ENCODE measurements around the gene PPP4R2. TPM values are rescaled to one million over a fixed set of nuclear protein-coding genes. Genes with fewer than 3 reads are reported as not detected.
A peak's percentile ranks its signal among the peaks of the same experiment; 100 is the strongest.
"Not testable (repeated sequence)": the region's sequence is repeated elsewhere in the genome, so short reads cannot be mapped to it uniquely, and the experiment has no call there.

The PPP4R2 gene
- total and polyA plus RNA-seq, 7 donors: 15.1 to 94.1 (median 51.2) TPM

- Histone ChIP-seq H3K36me3 (ENCODE audit: insufficient read depth in 1 of 2, low read depth in 1 of 2) (peaks cover 0 to 35% of the 10 kb centered on the region in 2 donors), H3K4me1 (peaks cover 47% of the 10 kb centered on the region), H3K27ac (no peak overlapping the region), H3K27me3 (ENCODE audit: insufficient read depth in 3 of 3, low read length in 2 of 3) (no peaks in the 10 kb centered on the region), H3K9me3 (no peaks in the 10 kb centered on the region), H3K4me3 (peak overlapping the region; percentile 89)
- TF ChIP-seq CTCF (IDR thresholded peaks at IDR 0.05): no peak
- DNase-seq: no peak
- 59 to 73% (median 66%) methylated on average over 2 of the region's 2 CpGs for whole genome bisulfite sequencing, 3 donors
- intact Hi-C loops (cut with DNase I): loop anchor here (5.0 to 10.0 kb wide), 6 partner anchors 42 to 155 kb away; partner anchors contain the start of gene SHQ1 (in 1 of the 2)
- no peak for ATAC-seq
Observed at GRCh38 chr3:72999951-73000350, 3.3 kb downstream of the PPP4R2 start.

DNA sequence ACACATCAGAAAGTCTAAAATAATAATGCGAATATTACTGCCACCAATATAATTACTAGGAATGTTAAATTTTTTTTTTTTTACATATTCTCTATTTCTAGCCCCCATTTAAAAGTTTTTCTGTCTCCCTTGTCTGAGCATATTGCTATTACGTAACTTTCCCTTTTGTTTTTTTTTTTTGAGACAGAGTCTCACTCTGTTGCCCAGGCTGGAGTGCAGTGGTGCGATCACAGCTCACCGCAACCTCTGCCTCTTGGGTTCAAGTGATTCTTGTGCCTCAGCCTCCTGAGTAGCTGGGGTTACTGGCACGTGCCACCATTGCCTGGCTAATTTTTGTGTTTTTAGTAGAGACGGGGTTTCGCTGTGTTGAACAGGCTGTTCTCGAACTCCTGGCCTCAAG, 6.4 kb downstream of the PPP4R2 start:
- DNase-seq; H3K9me3 ChIP-seq; H3K4me3 ChIP-seq; ATAC-seq; H3K27me3 ChIP-seq (ENCODE audit: insufficient read depth in 3 of 3, low read length in 2 of 3): not testable (repeated sequence)
- Histone ChIP-seq H3K4me1 (peaks cover 51% of the 10 kb centered on the region), H3K27ac (peak overlapping the region; percentile 6), H3K36me3 (ENCODE audit: insufficient read depth in 1 of 2, low read depth in 1 of 2) (peaks cover 0 to 50% of the 10 kb centered on the region in 2 donors)
- intact Hi-C loops (cut with DNase I): loop anchor here (5.0 kb wide), 2 partner anchors 44 to 49 kb away; no protein-coding TSS in a partner anchor
- WGBS, 3 donors: 81 to 95% (median 82%) methylated on average over 8 of the region's 8 CpGs

DNA sequence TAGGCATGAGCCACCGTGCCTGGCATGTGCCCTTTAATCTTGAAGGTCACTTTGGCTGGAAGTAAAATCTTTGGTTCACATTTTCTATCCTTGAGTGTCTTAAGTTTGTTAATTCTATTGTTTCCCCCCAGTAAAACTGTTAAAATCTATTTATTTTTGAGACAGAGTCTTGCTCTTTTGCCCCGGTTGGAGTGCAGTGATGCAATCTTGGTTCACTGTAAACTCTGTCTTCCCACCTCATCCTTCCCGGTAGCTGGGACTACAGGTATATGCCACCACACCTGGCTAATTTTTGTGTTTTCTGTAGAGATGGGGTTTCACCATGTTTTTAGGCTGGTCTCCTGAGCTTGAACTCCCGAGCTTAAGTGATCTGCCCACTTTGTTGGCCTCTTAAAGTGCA, 7.7 kb downstream of the PPP4R2 start:
- intact Hi-C loops (cut with DNase I): loop anchor here (5.0 kb wide), 2 partner anchors 43 to 48 kb away; no protein-coding TSS in a partner anchor
- Histone ChIP-seq H3K36me3 (ENCODE audit: insufficient read depth in 1 of 2, low read depth in 1 of 2) (peaks cover 0 to 39% of the 10 kb centered on the region in 2 donors), H3K27me3 (ENCODE audit: insufficient read depth in 3 of 3, low read length in 2 of 3) (no peaks in the 10 kb centered on the region), H3K4me3 (no peak overlapping the region), H3K4me1 (peaks cover 51% of the 10 kb centered on the region), H3K27ac (no peak overlapping the region), H3K9me3 (no peaks in the 10 kb centered on the region)
- DNase-seq: no peak
- ATAC-seq: no peak
- TF ChIP-seq CTCF (IDR thresholded peaks at IDR 0.05): no peak
- WGBS, 3 donors: 71 to 78% (median 71%) methylated on average over 4 of the region's 4 CpGs

- no peaks in the 10 kb centered on the region for H3K9me3 ChIP-seq
- H3K27me3 ChIP-seq (ENCODE audit: insufficient read depth in 3 of 3, low read length in 2 of 3): no peaks in the 10 kb centered on the region
- peak in 3 of 4 donors; percentile 52 to 56 (median 55) for ATAC-seq
- TF ChIP-seq CTCF (IDR thresholded peaks at IDR 0.05): no peak
- no peak for DNase-seq
- WGBS, 3 donors: 41 to 55% (median 54%) methylated on average over 6 of the region's 6 CpGs
- intact Hi-C loops (cut with DNase I): no loop called here
- H3K4me1 ChIP-seq: peaks cover 43% of the 10 kb centered on the region
- H3K4me3 ChIP-seq: peak overlapping the region; percentile 10
- no peak overlapping the region for H3K27ac ChIP-seq
- peaks cover 0 to 15% of the 10 kb centered on the region in 2 donors for H3K36me3 ChIP-seq (ENCODE audit: insufficient read depth in 1 of 2, low read depth in 1 of 2)
Observed at GRCh38 chr3:73007992-73008712, 11.5 kb downstream of the PPP4R2 start.

DNA sequence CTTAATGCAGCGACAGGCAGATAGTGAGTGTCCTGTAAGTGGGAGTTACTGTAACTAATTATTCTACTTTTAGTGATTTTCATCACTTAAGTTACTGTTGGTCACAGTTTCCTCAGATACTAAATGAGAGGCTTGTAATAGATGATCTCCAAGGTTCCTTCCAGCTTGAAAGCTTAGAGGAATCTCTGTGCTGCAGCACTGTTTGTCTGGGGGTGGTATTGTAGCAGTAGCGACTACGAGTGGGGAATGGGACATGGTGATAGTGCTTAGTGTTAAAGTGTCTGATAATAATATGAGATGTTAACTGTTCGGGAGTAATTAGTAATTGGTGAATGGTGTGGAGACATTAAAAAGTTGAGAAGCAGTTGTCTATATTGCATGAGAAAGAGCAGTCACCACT, 12.4 kb downstream of the PPP4R2 start:
- Histone ChIP-seq H3K9me3 (no peaks in the 10 kb centered on the region), H3K4me1 (peaks cover 36% of the 10 kb centered on the region), H3K36me3 (ENCODE audit: insufficient read depth in 1 of 2, low read depth in 1 of 2) (peaks cover 0 to 15% of the 10 kb centered on the region in 2 donors), H3K27ac (no peak overlapping the region), H3K27me3 (ENCODE audit: insufficient read depth in 3 of 3, low read length in 2 of 3) (no peaks in the 10 kb centered on the region), H3K4me3 (peak overlapping the region; percentile 10)
- ATAC-seq: no peak
- TF ChIP-seq CTCF (IDR thresholded peaks at IDR 0.05): no peak
- no peak for DNase-seq
- intact Hi-C loops (cut with DNase I): no loop called here
- WGBS, 3 donors: 69 to 86% (median 73%) methylated on average over 4 of the region's 4 CpGs

All from psoas muscle (tissue), 8 donors.